GM23338 (cell line): ENCODE data around the gene TXNRD1. TPM values are rescaled to one million over a fixed set of nuclear protein-coding genes. Genes with fewer than 3 reads are reported as not detected.

Experiments
- polyA plus RNA-seq: library from polyadenylated mRNA; unstranded; fragments of >200 nt; fragmentation: Nextera tagmentation; extraction: Ambion mirVana; gene quantifications from 2 replicates; pipeline ENCODE4 v1.2.1, GENCODE V29; 2016
- total RNA-seq: library from RNA; depleted of rRNA; stranded (reverse); fragments of >200 nt; shearing (Covaris generic); gene quantifications from 2 replicates; pipeline ENCODE4 v1.2.3, GENCODE V29; 2014; rRNA removed

The TXNRD1 gene
- total and polyA plus RNA-seq, 2 experiments from 2014 or later: 115 to 127 TPM

Other genes starting within 250 kb of the TXNRD1 start
- gene TDG, start 249.9 kb upstream of the TXNRD1 start, total RNA-seq: 57.0 and 58.3 TPM in 2 replicates
- gene TDG, start 249.9 kb upstream of the TXNRD1 start, polyA plus RNA-seq: 63.2 and 66.2 TPM in 2 replicates
- gene GLT8D2, start 165.6 kb upstream of the TXNRD1 start, total RNA-seq: 3.2 and 8.5 TPM in 2 replicates
- gene GLT8D2, start 165.6 kb upstream of the TXNRD1 start, polyA plus RNA-seq: 3.2 and 4.2 TPM in 2 replicates
- gene HCFC2, start 151.2 kb upstream of the TXNRD1 start, total RNA-seq: 0.54 and 1.9 TPM in 2 replicates
- gene HCFC2, start 151.2 kb upstream of the TXNRD1 start, polyA plus RNA-seq: 1.1 and 2.5 TPM in 2 replicates
- gene NFYB, start 77.6 kb upstream of the TXNRD1 start, total RNA-seq: 28.9 and 32.7 TPM in 2 replicates
- 51.9 and 67.2 TPM in 2 replicates for gene NFYB, start 77.6 kb upstream of the TXNRD1 start, polyA plus RNA-seq
- gene EID3, start 88.0 kb downstream of the TXNRD1 start, total RNA-seq: 3.4 and 8.8 TPM in 2 replicates
- 3.3 and 3.9 TPM in 2 replicates for gene EID3, start 88.0 kb downstream of the TXNRD1 start, polyA plus RNA-seq
- 13.4 and 25.7 TPM in 2 replicates for gene CHST11, start 241.2 kb downstream of the TXNRD1 start, total RNA-seq
- 6.9 and 7.7 TPM in 2 replicates for gene CHST11, start 241.2 kb downstream of the TXNRD1 start, polyA plus RNA-seq